NCI-H146 treated with DMSO at 0.1 percent for 48 hours (cell line): ENCODE results near the gene FGA.

Experiments
- DNase-seq: peaks from one replicate; lab custom pipeline; 2025; ENCODE audit not compliant: unreplicated experiment; lab: John Stamatoyannopoulos, UW

Gene FGA

DNA sequence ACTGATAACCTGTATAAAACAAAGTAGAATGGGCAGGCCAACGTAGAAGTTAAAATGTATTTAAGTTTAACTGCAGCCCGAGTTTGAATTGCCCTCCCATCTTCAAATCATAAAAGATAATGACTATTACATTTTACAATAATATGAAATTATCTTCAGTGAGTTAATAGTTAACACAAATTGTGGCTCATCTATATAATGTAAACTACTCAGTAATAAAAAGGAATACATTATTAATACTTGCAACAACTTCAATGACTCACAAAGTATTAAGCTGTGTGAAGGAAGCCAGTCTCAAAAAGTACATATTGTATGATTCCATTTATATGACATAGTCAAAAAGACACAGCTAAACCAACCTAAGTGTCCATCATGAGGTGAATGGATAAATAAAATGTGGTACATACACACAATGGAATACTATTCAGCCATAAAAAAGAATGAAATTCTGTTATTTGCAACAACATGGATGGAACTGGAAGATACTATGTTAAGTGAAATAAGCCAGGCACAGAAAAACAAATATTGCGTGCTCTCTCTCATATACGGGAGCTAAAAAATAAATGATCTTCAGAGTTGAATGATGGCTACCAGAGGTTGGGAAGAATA lies 48.2 kb downstream of the FGA start:
- DNase-seq = no peak
